ENCODE measurements around the gene RIBC2.
"Not testable (repeated sequence)": the region's sequence is repeated elsewhere in the genome, so short reads cannot be mapped to it uniquely, and the experiment has no call there.

Gene RIBC2

DNA sequence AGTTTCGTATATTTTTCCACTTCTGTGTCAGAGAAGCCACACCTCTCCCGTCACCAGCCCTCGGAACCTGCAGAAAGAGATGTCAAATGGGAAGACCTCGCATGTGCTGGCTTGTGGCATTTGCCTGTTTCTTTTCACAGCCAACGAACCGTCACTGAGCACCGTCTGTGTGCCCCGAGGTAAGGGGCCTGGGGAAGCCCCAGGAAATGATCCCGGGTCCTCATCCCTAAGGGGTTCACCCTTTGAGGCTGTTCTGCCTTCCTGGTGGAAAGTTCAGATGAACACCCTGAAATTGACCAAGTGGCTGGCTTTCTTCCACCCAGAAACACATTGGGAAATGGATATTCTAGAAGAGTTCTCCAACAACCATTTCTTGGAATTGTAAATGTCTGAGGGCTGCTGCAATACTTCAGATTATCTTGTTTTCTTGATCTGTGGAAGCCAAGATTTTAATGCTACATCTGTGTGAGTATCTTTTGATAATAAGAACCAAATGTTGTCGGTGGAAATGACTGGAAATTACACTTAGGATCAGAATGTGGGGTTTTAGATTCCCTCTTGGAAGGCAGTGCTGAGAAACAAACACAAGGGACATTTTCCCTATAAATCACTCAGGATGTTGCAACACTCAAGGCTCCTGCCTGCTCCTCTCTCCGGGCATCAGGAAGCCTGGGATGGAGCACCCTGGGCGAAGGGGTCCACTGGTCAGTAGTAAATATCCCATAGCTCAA lies 37.6 kb downstream of the RIBC2 start:
- DNase-seq: no peak

DNA sequence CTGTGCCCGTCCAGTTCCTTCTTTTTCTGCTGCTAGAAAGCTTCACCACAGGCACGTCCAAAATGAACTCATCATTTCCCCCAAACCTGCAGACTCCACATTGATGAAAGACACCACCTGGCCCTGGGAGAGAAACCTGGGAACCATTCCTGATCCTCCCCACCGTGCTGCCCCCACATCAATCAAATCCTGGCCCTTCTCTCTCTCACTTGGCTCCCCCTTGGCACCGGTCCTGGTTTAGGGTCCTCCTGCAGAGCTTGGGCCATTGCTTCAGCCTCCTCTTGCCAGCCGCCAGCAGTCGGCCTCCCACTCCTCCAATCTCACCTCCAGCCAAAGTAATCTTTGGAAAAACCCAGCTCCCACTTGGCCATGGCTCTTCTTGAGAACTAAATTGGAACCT lies 38.5 kb downstream of the RIBC2 start:
- no peak for DNase-seq

DNA sequence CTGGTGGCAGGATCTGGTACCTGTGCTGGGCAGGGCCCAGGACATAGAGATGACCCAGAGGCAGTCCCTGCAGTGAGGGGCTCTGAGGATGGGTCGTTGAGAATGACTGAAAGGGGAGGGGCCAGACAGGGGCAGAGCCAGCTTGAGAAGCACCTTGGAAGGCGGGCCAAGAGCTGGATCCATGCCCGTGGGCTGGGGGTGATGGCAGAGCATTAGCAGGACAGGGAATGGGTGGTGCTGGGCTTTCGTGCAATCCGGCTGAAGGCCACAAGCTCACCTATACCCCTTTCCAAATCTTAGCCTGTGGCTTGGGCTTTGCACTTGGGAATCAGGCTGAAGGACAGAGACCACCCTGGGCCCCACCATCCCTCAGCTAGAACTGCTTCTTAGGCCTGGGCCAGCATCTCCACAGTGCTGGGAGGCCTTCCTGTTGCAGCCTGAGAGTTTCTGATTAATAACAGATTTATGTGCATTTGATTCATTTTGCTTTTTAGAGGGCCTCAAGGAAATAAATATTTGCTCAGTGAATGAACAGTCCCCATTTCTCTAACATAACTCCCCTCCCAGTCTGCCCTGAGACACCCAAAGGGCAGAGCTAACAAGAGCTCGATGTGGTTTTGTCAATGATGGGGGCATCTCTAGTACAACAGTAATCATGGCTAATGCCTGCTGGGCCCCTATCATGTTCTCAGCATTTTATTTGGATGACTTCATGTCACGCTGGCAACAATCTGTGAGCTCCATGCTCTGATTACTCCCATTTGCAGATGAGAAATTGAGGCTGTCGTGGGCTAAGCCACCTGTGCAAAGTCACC lies 39.3 kb downstream of the RIBC2 start:
- peak in 1 of 3 experiments; percentile 1 for DNase-seq

DNA sequence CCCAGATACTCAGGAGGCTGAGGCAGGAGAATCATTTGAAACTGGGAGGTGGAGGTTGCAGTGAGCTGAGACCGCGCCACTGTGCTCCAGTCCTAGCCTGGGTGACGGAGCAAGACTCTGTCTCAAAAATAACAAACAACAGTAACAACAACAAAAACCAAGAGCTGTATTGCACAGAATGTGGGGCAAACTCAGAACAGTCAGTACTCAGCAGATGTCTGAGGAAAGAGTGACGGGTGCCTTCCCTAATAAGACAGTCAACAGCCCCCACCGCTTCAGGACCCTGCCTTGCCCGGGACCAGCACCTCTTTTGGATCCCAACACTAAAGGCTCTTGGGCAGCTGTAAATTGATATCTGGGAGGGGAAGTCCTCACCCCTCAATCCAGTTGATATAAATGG lies 40.3 kb downstream of the RIBC2 start:
- no peak for DNase-seq

DNA sequence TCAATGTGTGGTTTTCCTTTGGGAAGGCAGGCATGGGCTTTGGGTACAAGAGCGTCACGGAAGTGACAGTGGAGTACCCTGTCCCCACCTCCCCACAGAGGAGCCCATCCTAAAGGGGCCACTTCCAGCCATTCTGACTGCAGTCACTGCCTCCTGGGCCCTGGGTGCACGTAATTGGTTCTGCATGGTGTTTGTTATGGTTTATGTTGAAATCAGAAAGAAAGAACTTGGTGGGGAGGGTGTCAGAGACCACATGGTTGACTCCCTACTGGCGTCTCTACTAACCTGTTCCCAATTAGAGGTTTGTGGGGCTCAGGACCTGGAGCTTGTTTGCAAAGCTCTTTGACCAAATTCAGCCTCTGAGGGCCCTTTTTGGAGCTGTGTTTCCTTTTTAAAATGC lies 40.8 kb downstream of the RIBC2 start:
- no peak for DNase-seq

DNA sequence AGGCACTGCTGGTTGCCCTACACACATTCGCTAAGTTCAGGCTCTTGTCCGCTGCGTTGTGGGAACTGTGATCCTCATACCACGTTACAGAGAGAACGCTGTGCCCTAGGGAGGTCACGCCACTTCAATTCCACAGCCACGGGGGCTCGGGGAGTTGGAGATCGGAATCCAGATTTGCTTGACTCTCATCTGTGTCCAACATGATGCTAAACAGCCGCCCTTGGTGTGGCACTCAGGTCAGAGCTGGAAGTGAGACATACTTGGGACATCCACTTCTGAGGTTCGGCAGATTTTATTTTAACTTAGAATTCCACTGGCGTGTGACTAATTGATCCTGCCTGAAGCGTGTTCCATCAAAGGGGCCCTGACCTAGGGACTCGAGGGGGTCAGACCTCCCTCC lies 41.7 kb downstream of the RIBC2 start:
- no peak for DNase-seq

DNA sequence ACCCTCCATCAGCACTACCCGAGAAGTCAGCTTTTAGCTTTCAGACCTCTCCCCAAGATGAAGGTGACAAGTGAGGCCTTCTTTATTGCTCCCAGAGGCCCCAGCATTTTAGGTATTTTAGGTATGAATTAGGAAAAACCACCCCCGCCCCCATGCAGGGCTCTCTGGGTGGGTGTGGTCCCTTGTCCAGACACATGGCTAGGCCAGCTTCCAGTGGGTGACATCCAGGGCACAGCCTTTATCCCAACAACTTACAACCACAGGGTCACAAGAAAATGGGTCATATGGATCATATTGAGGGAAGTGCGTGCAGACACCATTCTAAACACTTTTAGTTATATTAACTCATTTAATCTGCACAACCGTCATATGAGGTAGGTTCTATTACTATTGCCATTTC lies 42.1 kb downstream of the RIBC2 start:
- no peak for DNase-seq

DNA sequence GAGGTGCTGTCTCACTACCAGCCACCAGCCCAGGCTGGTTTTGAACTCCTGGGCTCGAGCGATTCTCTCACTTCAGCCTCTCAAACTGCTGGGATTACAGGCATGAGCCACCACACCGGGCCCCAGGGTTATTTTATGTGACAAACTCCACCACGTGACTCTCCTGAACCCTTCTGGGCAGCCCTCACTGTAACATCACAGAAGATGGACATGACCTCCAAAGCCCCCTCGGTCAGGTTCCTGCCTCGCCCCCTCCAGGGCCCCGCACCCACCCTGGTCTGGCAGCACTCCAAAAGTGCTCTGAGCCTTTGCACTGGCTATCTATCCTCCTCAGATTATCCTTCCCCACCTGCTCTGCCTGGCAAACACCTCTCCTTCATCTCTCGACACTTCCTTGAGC lies 43.3 kb downstream of the RIBC2 start:
- no peak for DNase-seq

DNA sequence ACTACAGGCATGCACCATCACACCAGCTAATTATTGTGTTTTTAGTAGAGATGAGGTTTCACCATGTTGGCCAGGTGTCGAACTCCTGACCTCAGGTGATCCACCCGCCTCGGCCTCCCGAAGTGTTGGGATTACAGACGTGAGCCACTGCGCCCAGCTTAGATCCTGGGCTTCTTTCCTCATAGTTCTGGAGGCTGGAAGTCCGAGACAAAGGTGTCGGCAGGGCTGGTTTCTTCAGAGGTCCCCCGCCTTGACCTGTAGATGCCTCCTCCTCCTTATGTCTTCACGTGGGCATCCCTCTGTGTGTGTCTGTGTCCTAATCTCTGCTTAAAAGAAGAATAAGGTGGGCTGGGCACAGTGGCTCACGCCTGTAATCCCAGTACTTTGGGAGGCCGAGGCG lies 45.0 kb downstream of the RIBC2 start:
- no peak for DNase-seq

DNA sequence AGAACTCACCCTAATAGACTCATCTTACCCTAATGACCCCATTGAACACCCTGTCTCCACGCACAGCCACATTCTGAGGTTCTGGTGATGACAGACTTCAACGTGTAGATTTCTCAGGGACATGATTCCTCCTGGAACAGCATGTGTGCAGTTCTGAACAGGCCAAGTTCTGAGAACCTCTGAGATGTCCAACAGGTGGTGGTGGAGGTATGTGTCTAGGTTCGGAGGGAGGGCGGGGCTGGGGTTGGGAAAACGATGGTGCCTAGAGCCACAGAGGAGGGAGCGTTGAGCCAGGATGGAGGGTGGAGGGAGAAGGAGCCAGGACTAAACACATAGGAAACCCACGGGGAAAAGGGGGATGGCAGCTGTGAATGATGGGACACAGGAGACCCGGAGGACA lies 45.7 kb downstream of the RIBC2 start:
- DNase-seq: no peak

DNA sequence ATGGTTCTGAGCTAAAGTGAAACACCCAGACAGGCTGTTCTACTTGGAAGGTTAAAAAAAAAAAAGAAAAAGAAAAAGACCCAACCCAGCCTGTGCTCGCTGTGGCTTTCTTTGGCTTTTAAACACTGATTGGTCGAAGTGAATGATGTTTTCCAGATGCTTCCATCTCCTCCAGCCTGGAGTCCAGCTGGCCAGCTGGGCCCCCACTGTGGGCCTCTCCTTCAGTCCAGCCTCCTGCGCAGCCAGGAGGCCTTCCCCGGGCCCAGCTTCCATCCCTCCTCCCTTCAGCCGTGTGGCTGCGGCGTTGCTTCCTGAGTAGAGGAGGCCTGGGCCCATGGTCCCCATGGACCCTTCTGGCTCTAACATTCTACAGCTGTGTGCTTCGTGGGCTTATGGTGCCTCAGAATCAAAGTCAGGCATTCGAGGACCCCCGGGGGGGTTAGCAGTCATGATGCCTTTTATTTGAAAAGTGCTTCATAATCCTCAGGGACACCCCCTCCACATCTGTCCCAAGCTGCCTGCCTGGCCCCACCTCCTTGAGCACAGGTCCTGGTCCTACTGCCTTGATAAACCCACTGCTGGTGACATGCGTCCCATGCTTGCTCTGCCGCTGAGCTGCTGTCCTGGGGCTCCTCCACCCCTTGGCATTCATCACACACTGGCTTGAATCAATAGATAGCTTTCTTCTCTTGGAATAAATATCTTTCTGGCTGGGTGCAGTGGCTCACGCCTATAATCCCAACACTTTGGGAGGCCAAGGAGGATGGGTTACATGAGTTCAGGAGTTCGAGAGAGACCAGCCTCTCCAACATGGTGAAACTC lies 47.0 kb downstream of the RIBC2 start:
- no peak for DNase-seq

DNA sequence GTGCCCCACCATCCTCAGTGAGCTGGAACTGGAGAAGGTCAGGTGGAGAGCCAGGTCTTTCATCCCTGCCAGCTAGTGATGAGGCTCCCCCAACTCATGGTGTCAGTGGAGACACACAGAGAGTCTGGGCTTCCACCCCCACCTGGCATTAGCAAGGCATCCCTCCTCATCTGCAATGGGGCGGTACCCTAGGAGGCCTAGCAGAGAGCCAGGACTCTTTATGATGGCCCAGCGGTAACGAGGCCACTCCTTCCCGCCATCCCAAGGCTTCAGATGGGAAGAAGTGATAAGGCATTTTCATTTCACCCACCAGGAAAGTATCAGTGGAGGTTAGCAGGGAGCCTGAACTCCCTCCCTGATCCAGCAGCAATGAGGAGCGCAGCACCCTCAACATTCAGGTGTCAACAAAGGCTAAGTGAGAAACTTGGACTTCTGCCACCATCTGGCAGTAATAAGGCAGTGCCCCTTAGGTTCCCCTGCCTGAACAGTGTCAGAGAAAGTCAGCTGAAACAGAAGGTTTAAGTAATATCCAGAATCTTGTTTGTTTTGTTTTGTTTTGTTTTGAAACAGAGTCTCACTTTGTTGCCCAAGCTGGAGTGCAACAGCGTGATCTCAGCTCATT lies 48.7 kb downstream of the RIBC2 start:
- peak in 1 of 3 experiments; percentile 1 for DNase-seq

DNA sequence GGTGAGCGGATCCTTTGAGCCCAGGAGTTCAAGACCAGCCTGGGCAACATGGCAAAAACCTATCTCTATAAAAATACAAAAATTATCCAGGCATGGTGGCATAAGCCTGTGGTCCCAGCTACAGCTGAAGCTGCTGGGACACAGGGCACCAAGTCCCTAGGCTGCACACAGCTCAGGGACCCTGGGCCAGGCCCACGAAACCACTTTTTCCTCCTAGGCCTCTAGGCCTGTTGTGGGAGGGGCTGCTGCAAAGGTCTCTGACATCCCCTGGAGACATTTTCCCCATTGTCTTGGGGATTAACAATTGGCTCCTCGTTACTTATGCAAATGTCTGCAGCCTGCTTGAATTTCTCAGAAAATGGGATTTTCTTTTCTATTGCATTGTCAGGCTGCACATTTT lies 50.2 kb downstream of the RIBC2 start:
- not testable (repeated sequence) for DNase-seq

DNA sequence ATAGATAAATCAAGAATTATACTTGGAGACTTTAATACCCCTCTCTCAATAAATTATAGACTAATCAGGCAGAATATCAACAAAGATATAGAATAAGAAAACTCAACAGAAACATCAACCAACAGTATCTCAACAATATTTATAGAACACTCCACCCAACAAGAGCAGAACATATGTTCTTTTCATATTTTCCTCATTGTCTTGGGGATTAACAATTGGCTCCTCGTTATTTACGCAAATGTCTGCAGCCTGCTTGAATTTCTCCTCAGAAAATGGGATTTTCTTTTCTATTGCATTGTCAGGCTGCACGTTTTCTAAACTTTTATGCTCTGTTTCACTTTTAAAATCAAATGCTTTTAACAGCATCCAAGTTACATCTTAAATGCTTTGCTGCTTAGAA lies 52.1 kb downstream of the RIBC2 start:
- DNase-seq: no peak

DNA sequence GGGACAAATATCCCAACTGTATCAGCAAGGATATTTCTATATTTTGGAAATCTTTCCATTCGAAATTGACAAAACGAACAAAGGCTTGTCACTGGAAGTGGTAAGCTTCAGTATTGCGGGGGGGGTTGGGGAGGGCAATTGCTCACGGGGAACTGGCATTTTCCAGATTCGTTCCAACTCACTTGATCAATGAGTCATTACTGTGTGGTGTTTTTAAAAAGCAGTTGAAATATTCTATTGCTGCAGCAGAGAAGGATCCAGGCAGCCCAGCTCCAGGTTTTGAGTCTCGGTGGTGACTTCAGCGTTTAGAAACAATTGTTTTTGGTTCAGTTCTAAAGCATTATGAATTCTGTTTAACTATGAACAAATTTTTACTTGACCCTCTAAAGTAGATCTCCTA lies 55.4 kb downstream of the RIBC2 start:
- DNase-seq: no peak

DNA sequence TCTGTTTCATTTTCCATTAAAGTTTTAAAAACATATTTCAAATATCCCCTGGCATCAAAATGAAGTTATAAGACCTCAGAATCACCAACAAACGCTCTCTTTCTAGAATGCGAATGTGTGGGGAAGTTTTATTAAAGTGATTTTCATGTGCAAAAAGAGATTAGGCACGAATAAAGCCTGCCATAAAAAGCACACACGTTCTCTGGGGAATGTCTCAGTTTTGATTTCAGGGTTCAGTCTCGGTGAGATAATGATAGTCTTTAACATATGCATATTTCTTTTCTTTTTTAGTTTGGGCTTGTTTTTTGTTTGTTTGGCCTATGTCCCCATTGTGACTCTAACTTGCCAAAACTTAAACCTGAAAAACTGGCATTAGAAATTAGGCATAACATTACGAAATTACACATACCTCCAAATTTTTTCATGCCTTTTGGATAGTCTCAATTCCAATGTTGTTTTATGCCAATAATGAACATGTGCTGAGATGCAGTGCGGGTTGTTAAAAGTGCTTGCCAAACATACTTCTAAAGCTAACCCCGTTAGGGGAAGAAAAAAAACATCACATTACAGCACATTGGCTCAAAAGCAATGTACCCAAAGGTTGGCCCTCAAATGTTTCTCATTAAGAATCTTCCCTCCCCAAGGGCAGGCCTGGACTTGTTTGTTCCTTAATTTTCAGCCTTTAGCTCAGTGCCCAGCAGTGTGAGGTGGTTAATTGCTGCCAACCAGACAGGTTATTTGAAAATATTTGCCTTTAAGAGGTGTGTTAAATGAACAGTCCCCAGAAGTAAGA lies 56.0 kb downstream of the RIBC2 start:
- peak in 2 of 3 experiments; percentile 42 to 75 for DNase-seq

DNA sequence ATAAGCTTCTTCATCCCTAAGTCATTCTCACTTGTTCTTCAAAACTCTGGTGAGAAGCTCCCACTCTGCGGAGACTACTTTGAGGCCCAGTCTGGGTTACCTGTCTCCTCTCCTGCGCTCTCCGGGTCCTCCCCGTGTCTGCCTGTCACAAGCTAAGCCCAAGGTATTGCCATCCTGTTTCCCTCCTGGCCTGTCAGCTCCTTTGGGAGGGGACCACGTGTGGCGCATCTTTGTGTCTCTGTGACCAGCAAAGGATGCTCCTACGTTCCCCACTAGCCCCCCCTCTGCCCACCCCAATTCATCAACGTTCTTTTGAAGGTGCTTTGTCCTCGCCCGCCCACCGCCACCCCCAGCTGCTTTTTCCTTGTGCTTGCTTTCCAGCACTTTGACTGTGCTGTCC lies 57.4 kb downstream of the RIBC2 start:
- no peak for DNase-seq

DNA sequence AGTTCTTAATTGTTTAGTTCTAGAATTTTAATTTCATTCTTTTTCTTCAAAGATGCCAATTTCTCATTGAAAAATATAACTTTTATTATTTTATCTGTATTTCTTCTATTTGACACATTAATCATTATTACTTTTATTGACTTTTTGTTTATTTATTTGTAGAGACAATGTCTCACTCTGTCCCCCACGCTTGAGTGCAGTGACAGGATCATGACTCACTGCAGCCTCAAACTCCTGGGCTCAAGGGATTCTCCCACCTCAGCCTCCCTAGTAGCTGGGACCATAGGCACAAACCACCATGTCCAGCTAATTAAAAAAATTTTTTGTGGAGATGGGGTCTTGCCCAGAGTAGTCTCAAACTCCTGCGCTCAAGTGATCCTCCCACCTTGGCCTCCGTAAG lies 58.9 kb downstream of the RIBC2 start:
- no peak for DNase-seq

DNA sequence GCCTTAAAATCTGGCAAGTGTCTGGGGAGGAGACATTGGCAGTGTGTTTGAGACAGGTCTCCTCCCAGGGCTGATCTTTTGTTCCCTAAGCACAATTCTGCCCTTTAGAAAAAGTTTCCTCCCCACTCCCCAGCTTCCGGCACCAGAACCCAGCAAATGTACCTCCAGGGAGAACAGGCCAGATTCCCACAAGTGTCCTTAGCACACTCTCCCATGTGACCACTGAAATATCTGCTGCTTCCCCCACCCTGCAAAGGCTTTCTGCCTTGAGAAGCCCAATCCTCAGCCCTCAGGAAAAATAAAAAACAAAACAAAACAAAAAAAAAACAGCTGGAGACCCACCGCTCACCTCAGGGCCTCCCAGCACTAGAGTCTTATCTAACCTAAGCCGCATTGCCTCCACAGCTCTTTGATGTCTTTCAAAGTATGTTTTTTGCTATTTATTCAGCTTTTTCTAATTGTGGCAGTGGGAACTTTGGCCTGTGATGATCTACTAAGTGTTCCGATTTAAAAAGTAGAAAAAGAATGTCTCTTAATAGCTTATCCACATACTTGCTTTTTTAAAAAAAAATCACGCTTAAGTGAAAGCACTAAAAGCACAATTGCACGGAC lies 60.2 kb downstream of the RIBC2 start:
- no peak for DNase-seq

DNA sequence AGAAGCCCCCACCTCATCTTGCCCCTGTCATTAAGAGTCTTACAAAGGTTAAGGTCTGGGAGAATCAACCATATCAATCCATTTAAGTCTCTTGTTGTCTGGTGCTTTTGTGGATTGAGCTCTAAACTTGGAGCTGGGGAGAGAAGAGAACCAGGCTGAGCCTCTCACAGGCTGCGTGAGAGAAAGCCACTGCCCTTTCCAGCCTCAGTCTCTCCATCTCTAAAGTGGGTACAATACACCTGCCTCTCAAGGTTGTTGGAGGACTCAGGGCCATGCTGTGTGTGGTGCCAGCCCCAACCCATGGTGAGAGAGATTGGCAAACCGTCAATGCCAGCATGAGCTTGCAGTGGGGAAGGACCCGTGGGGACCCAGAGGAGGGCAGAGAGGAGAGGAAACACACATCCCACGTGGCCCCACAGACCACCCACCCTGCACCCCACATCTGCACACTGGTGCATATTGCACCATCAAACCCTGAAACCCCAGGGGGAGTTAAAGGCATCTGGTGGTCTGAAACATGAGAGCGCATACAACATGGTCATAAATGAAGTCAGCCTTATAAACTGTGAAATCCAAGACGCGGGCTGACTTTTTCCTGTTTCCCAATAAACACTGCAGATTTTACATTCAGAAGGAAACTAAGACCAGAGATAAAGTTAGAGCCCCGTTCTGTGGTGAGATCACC lies 61.7 kb downstream of the RIBC2 start:
- DNase-seq: no peak

DNA sequence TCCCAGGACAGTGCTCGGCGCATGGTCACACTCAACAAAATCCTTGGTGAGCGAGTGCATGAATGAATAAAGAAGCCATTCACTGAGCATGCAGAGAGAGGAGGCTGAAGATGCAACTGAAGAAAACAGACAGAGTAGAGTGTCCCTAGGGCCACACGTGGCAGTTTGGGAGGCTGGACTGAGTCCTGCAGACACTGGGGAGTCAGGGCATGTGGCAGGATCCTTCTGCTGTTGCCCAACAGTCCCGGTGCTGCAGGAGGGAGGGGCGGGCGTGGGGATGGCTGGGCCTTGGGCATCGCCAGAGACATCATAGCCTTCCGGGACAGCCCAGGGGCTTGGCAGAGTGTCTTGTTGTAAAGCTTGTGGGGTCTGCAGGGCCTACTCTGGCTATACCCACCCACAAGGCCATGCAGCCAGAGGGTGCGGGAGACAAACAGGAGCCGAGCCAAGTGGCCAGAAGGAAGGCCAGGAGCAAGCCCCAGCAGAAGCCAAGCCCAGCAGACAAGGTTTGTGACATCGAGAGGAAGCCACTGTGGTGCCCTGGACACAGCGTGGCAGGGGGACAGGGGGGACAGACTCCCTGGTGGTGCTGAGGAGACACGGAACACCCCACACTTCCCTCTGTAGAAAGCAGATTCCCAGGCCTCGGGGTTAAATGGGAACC lies 62.5 kb downstream of the RIBC2 start:
- no peak for DNase-seq

Data from NCI-H1417 (cell line).